Tibial nerve (tissue), 4 donors: ENCODE results near the gene LARP4B.

Experiments
- EP300 ChIP-seq, 2 donors: sonication (generic); formaldehyde crosslinking; IDR thresholded peaks; one replicate each; pipeline ENCODE4 v1.6.1; 2017; ENCODE audit warnings: antibody characterized with exemption in 2 of 2, mild to moderate bottlenecking in 1 of 2
- TF ChIP-seq, protein P1 (sequence below), 5 experiments: fragments of 200-600 bp in 3 of 5; fragments of 450-650 bp in 2 of 5; sonication (generic) in 3 of 5; IDR thresholded peaks; one replicate each; pipeline ENCODE4 v1.5.1; 2016 to 2019; ENCODE audit warnings: antibody characterized with exemption in 5 of 5, mild to moderate bottlenecking in 3 of 5, moderate library complexity in 2 of 5

DNA sequence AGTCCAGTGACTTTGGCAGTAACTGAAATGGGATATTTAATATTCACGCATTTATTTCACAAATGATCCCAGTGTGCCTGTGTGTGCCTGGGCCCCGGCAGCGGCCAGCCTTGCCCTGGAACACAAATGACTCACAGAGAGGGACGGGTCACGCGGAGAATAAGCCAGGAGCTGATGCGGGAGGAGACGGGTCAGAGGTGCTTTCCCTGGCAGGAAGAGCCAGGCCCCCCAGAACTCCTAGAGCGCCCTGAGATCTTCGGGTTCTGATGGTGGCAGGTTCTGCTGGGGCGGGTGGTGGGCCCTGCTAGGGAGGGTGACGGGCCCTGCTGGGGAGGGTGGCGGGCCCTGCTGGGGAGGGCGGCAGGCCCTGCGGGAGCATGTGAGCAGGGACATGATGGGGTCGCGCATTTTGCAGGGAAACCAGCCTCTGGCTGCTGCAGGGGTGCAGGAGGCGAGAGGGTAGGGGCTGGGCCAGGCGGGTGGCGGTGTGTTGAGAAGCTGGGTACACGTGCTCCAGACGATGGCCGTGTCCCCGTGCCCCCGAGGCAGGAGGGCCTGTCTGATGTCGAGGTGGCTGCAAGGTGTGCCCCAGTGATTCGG, 157.8 kb downstream of the LARP4B start:
- TF ChIP-seq, protein P1, sequence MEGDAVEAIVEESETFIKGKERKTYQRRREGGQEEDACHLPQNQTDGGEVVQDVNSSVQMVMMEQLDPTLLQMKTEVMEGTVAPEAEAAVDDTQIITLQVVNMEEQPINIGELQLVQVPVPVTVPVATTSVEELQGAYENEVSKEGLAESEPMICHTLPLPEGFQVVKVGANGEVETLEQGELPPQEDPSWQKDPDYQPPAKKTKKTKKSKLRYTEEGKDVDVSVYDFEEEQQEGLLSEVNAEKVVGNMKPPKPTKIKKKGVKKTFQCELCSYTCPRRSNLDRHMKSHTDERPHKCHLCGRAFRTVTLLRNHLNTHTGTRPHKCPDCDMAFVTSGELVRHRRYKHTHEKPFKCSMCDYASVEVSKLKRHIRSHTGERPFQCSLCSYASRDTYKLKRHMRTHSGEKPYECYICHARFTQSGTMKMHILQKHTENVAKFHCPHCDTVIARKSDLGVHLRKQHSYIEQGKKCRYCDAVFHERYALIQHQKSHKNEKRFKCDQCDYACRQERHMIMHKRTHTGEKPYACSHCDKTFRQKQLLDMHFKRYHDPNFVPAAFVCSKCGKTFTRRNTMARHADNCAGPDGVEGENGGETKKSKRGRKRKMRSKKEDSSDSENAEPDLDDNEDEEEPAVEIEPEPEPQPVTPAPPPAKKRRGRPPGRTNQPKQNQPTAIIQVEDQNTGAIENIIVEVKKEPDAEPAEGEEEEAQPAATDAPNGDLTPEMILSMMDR (IDR thresholded peaks at IDR 0.05) = no peak
- no peak for TF ChIP-seq EP300 (IDR thresholded peaks at IDR 0.05)
